Left lung (tissue), 10 donors: ENCODE data around the gene HAAO. TPM values are rescaled to one million over a fixed set of nuclear protein-coding genes. Genes with fewer than 3 reads are reported as not detected.

Source experiments
- ATAC-seq: fragments of 200-7000 bp; cut with Tn5 transposase; one replicate; pipeline ENCODE4 v1.9.1; 2020; ENCODE audit warnings: moderate library complexity
- DNase-seq, 4 donors: peaks; one replicate each; pipeline ENCODE4 v3.0.0-alpha.2; 2013 to 2020
- H3K27ac ChIP-seq, 2 donors: fragments of 200-600 bp; sonication (generic) in 1 of 2; one replicate each; pipeline versions ENCODE4 v1.5.0 to v1.8.0; 2020 to 2021
- H3K27me3 ChIP-seq, 2 donors: fragments of 200-600 bp; sonication (generic) in 1 of 2; one replicate each; pipeline versions ENCODE4 v1.5.0 to v1.8.0; 2020 to 2021
- H3K36me3 ChIP-seq, 2 donors: fragments of 200-600 bp; sonication (generic) in 1 of 2; one replicate each; pipeline versions ENCODE4 v1.5.0 to v1.8.0; 2020 to 2021
- H3K4me1 ChIP-seq, 2 donors: fragments of 200-600 bp; one replicate each; pipeline ENCODE4 v1.8.0; 2021
- H3K4me3 ChIP-seq, 2 donors: fragments of 200-600 bp; sonication (generic) in 1 of 2; one replicate each; pipeline versions ENCODE4 v1.5.0 to v1.8.0; 2020 to 2021; ENCODE audit warnings: mild to moderate bottlenecking in 1 of 2
- H3K9me3 ChIP-seq, 2 donors: fragments of 200-600 bp; sonication (generic) in 1 of 2; one replicate each; pipeline versions ENCODE4 v1.5.0 to v1.8.0; 2020 to 2021
- CTCF ChIP-seq, 2 donors: fragments of 200-600 bp; sonication (generic) in 1 of 2; IDR thresholded peaks; one replicate each; pipeline versions ENCODE4 v1.5.0 to v1.8.0; 2021; ENCODE audit warnings: antibody characterized with exemption in 2 of 2
- intact Hi-C, 2 donors: fragments of 100-400 bp; cut with DNase I; formaldehyde crosslinking; loops; one replicate each; pipeline versions ENCODE4 v1.11.2 to v1.14.2; 2022
- polyA plus RNA-seq, 6 donors: library from polyadenylated mRNA; unstranded; fragments of 120-200 nt; gene quantifications; one replicate each; pipeline ENCODE4 v1.2.1, GENCODE V29; 2013; ENCODE audit not compliant: insufficient read length in 6 of 6
- total RNA-seq, 2 donors: library from RNA; stranded (reverse); fragmentation: NEBNext Ultra II Directional; extraction: Animal tissue kit (Norgen Biotek cat#: 25700); gene quantifications; one replicate each; pipeline ENCODE4 v1.2.1, GENCODE V29; 2021
- donor health status: DM: no; HTN: yes; CAD: no.
- donor health status: DM: no; HTN: no; CAD: no.

HAAO gene
- total and polyA plus RNA-seq, 8 donors: 6.2 to 32.8 (median 28.3) TPM

DNA sequence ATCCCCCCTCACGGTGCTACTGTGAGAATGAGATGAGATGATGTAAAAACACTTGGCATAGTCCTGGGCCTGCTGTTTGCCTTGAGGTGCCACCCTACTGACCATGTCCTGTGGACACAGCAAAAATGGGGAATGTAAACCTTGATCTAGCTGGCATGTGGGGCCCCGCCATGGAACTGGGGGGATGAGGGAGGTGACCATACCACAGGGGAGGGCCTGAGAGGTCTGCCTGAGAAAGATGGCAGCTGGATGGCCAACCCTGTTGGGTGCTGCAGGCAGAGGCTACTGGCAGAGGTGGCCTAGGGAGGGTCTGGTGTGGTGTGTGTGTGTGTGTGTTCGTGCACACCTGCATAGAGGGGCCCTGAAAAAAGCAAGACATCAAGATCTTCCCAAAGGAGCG is 777 bp downstream of the HAAO start:
- intact Hi-C loops: no loop called here
- Histone ChIP-seq H3K9me3 (no peaks in the 10 kb centered on the region), H3K27ac (no peak overlapping the region), H3K27me3 (peaks cover 0 to 11% of the 10 kb centered on the region in 2 donors), H3K4me3 (peak overlapping the region in 1 of 2 donors; percentile 73), H3K36me3 (no peaks in the 10 kb centered on the region), H3K4me1 (peaks cover 0 to 20% of the 10 kb centered on the region in 2 donors)
- no peak for TF ChIP-seq CTCF (IDR thresholded peaks at IDR 0.05)
- ATAC-seq: no peak
- DNase-seq: no peak

DNA sequence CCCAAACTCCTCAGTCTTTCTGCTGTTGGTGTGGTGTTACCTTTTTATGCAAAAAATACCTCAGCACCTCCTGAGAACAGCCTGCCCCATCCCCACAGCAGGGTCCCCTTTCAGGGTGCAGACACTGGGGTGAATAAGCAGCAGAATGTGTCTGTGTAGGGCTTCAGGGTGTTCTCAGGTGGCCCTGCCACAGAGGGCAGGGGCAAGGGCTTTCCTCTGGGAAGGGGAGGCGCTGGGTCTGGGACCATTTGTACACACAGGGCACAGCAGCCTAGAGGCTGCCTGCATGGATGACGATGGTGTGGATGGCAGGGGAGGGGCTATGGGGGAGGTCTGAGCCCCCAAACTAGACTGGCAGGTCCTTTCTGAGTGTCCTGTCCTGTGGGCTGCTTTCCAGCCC is 2.6 kb downstream of the HAAO start:
- intact Hi-C loops: no loop called here
- no peak overlapping the region for H3K4me3 ChIP-seq
- H3K9me3 ChIP-seq: no peaks in the 10 kb centered on the region
- peaks cover 0 to 11% of the 10 kb centered on the region in 2 donors for H3K27me3 ChIP-seq
- H3K36me3 ChIP-seq: no peaks in the 10 kb centered on the region
- H3K27ac ChIP-seq: no peak overlapping the region
- DNase-seq (no peak), ATAC-seq (no peak)
- peaks cover 0 to 20% of the 10 kb centered on the region in 2 donors for H3K4me1 ChIP-seq
- TF ChIP-seq CTCF (IDR thresholded peaks at IDR 0.05): no peak

- H3K27ac ChIP-seq: no peak overlapping the region
- no peak for TF ChIP-seq CTCF (IDR thresholded peaks at IDR 0.05)
- intact Hi-C loops: no loop called here
- peaks cover 0 to 11% of the 10 kb centered on the region in 2 donors for H3K27me3 ChIP-seq
- no peak overlapping the region for H3K4me3 ChIP-seq
- ATAC-seq (no peak), DNase-seq (no peak)
- H3K36me3 ChIP-seq: no peaks in the 10 kb centered on the region
- H3K4me1 ChIP-seq: peaks cover 0 to 12% of the 10 kb centered on the region in 2 donors
- H3K9me3 ChIP-seq: no peaks in the 10 kb centered on the region
Measured at GRCh38 chr2:42788882-42789281, 3.5 kb downstream of the HAAO start.

- Histone ChIP-seq H3K27me3 (peaks cover 0 to 11% of the 10 kb centered on the region in 2 donors), H3K9me3 (no peaks in the 10 kb centered on the region), H3K4me1 (peaks cover 0 to 9% of the 10 kb centered on the region in 2 donors), H3K27ac (no peak overlapping the region), H3K4me3 (no peak overlapping the region), H3K36me3 (no peaks in the 10 kb centered on the region)
- intact Hi-C loops: no loop called here
- no peak for ATAC-seq
- DNase-seq: no peak
- no peak for TF ChIP-seq CTCF (IDR thresholded peaks at IDR 0.05)
Measured at GRCh38 chr2:42788478-42788793, 3.9 kb downstream of the HAAO start.

- Histone ChIP-seq H3K27me3 (peaks cover 0 to 6% of the 10 kb centered on the region in 2 donors), H3K4me3 (no peak overlapping the region), H3K27ac (no peak overlapping the region), H3K36me3 (no peaks in the 10 kb centered on the region), H3K4me1 (peaks cover 0 to 4% of the 10 kb centered on the region in 2 donors), H3K9me3 (no peaks in the 10 kb centered on the region)
- ATAC-seq: no peak
- DNase-seq: no peak
- TF ChIP-seq CTCF (IDR thresholded peaks at IDR 0.05): no peak
- intact Hi-C loops: no loop called here
Measured at GRCh38 chr2:42787788-42788477, 4.5 kb downstream of the HAAO start.
